ENCODE results near the gene SINHCAF. TPM values are rescaled to one million over a fixed set of nuclear protein-coding genes. Genes with fewer than 3 reads are reported as not detected.
"Not testable (repeated sequence)": the region's sequence is repeated elsewhere in the genome, so short reads cannot be mapped to it uniquely, and the experiment has no call there.

The SINHCAF gene, protein sequence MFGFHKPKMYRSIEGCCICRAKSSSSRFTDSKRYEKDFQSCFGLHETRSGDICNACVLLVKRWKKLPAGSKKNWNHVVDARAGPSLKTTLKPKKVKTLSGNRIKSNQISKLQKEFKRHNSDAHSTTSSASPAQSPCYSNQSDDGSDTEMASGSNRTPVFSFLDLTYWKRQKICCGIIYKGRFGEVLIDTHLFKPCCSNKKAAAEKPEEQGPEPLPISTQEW
- polyA plus RNA-seq (2013, experiment 1 of 2): 320 TPM
- polyA plus RNA-seq (2013, experiment 2 of 2): 315 TPM

GRCh38 chr12:31325877-31326631 is at the start of gene SINHCAF:
Gene SINHCAF (minus strand): TSS chr12:31326150. CDS start chr12:31298204, 27,946 bp downstream.
- H3K79me2 ChIP-seq (ENCODE audit: control insufficient read depth, insufficient read depth, low read length): peaks cover 46% of the 10 kb centered on the region
- H3K27ac ChIP-seq (ENCODE audit: low read depth, low read length): peak within 1 kb of the TSS; percentile 95
- peak within 1 kb of the TSS; percentile 98 for H3K9ac ChIP-seq (ENCODE audit: low read length)
- DNase-seq: peak; percentile 100
- H2AK5ac ChIP-seq (ENCODE audit: low read length): peak within 1 kb of the TSS; percentile 53
- peak within 1 kb of the TSS; percentile 89 for H3K4me2 ChIP-seq (ENCODE audit: low read length)
- H4K5ac ChIP-seq (ENCODE audit: low read length): no peak within 1 kb of the TSS
- H3K27me3 ChIP-seq (ENCODE audit: insufficient read depth, low read length, poor library complexity): no peaks in the 10 kb centered on the region
- peaks cover 2% of the 10 kb centered on the region for H3K4me1 ChIP-seq (ENCODE audit: control insufficient read depth, low read depth, low read length)
- peak within 1 kb of the TSS; percentile 86 for H3K23ac ChIP-seq (ENCODE audit: low read length)
- H2BK15ac ChIP-seq (replicated peaks; ENCODE audit: low read depth): no peak within 1 kb of the TSS
- peak within 1 kb of the TSS; percentile 95 for H3K4me3 ChIP-seq (ENCODE audit: low read length)
- peak within 1 kb of the TSS; percentile 99 for H3K56ac ChIP-seq (ENCODE audit: low read length)
- peak within 1 kb of the TSS; percentile 57 for H4K8ac ChIP-seq (ENCODE audit: low read depth, low read length)
- H2BK120ac ChIP-seq (ENCODE audit: low read depth, low read length): peak within 1 kb of the TSS; percentile 21
- peak within 1 kb of the TSS; percentile 93 for H3K4ac ChIP-seq (ENCODE audit: low read depth, low read length)
- H3K36me3 ChIP-seq (ENCODE audit: control insufficient read depth, insufficient read depth, low read length): no peaks in the 10 kb centered on the region
- H3K79me1 ChIP-seq (ENCODE audit: low read length): no peaks in the 10 kb centered on the region
- WGBS (ENCODE audit: extremely low coverage, insufficient coverage, low lambda C conversion rate): no CpG with 5 or more reads among the region's 55 CpGs
- peak within 1 kb of the TSS; percentile 90 for H2BK5ac ChIP-seq (ENCODE audit: low read length)
- peak within 1 kb of the TSS; percentile 83 for H3K18ac ChIP-seq (ENCODE audit: low read length)

DNA sequence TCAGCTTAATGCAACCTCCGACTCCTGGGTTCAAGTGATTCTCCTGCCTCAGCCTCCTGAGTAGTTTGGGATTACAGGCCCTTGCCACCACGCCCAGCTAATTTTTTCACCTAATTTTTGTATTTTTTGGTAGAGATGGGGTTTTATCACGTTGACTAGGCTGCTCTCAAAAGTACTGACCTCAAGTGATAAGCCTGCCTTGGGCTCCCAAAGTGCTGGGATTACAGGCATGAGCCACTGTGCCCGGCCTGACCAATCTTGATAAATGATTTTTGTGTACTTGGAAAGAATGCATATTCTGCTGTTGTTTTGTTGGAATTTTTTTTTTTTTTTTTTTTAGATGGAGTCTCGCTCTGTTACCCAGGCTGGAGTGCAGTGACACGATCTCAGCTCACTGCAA is 49.5 kb upstream of the SINHCAF start:
- H2BK5ac ChIP-seq (ENCODE audit: low read length); H3K4me1 ChIP-seq (ENCODE audit: control insufficient read depth, low read depth, low read length); H4K8ac ChIP-seq (ENCODE audit: low read depth, low read length); H3K36me3 ChIP-seq (ENCODE audit: control insufficient read depth, insufficient read depth, low read length); H3K79me1 ChIP-seq (ENCODE audit: low read length); H3K23ac ChIP-seq (ENCODE audit: low read length); H2AK5ac ChIP-seq (ENCODE audit: low read length); H3K79me2 ChIP-seq (ENCODE audit: control insufficient read depth, insufficient read depth, low read length); H3K27ac ChIP-seq (ENCODE audit: low read depth, low read length); H3K4me2 ChIP-seq (ENCODE audit: low read length); H4K5ac ChIP-seq (ENCODE audit: low read length); H2BK15ac ChIP-seq (replicated peaks; ENCODE audit: low read depth); H3K56ac ChIP-seq (ENCODE audit: low read length); DNase-seq; H3K4ac ChIP-seq (ENCODE audit: low read depth, low read length); H3K27me3 ChIP-seq (ENCODE audit: insufficient read depth, low read length, poor library complexity); H3K4me3 ChIP-seq (ENCODE audit: low read length); H2BK120ac ChIP-seq (ENCODE audit: low read depth, low read length); H3K9ac ChIP-seq (ENCODE audit: low read length); H3K18ac ChIP-seq (ENCODE audit: low read length): not testable (repeated sequence)
- WGBS (ENCODE audit: extremely low coverage, insufficient coverage, low lambda C conversion rate): no CpG with 5 or more reads among the region's 6 CpGs

DNA sequence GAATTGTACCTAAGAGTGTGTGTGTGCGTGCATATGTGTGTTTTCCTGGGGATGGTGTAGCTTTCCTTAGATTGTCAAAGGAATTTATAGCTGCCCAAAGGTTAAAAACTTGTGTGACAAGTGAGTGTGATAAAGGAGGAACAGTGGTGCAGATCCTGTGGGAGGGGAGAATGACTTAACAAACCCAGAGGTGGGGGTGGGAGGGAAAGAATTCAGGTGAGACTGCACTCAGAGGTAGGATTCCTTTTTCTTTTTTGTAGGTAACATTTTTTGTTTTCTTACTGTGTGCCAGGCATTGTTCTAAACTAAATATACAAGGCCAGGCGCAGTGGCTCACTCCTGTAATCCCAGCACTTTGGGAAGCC is 45.3 kb upstream of the SINHCAF start:
- Histone ChIP-seq H3K23ac (ENCODE audit: low read length) (no peak overlapping the region), H2BK5ac (ENCODE audit: low read length) (peak overlapping the region; percentile 95), H3K56ac (ENCODE audit: low read length) (peak overlapping the region; percentile 92), H3K79me1 (ENCODE audit: low read length) (no peaks in the 10 kb centered on the region), H3K27me3 (ENCODE audit: insufficient read depth, low read length, poor library complexity) (no peaks in the 10 kb centered on the region), H3K36me3 (ENCODE audit: control insufficient read depth, insufficient read depth, low read length) (no peaks in the 10 kb centered on the region), H4K5ac (ENCODE audit: low read length) (peak overlapping the region; percentile 95), H3K79me2 (ENCODE audit: control insufficient read depth, insufficient read depth, low read length) (no peaks in the 10 kb centered on the region), H3K9ac (ENCODE audit: low read length) (peak overlapping the region; percentile 71), H3K18ac (ENCODE audit: low read length) (peak overlapping the region; percentile 88), H3K4me3 (ENCODE audit: low read length) (no peak overlapping the region), H2AK5ac (ENCODE audit: low read length) (peak overlapping the region; percentile 96), H3K4ac (ENCODE audit: low read depth, low read length) (peak overlapping the region; percentile 43), H3K4me2 (ENCODE audit: low read length) (peak overlapping the region; percentile 9), H4K8ac (ENCODE audit: low read depth, low read length) (no peak overlapping the region), H2BK120ac (ENCODE audit: low read depth, low read length) (peak overlapping the region; percentile 78), H2BK15ac (replicated peaks; ENCODE audit: low read depth) (no peak overlapping the region), H3K4me1 (ENCODE audit: control insufficient read depth, low read depth, low read length) (peaks cover 17% of the 10 kb centered on the region), H3K27ac (ENCODE audit: low read depth, low read length) (peak overlapping the region; percentile 100)
- peak; percentile 87 for DNase-seq
- no CpG with 5 or more reads among the region's 2 CpGs for WGBS (ENCODE audit: extremely low coverage, insufficient coverage, low lambda C conversion rate)

DNA sequence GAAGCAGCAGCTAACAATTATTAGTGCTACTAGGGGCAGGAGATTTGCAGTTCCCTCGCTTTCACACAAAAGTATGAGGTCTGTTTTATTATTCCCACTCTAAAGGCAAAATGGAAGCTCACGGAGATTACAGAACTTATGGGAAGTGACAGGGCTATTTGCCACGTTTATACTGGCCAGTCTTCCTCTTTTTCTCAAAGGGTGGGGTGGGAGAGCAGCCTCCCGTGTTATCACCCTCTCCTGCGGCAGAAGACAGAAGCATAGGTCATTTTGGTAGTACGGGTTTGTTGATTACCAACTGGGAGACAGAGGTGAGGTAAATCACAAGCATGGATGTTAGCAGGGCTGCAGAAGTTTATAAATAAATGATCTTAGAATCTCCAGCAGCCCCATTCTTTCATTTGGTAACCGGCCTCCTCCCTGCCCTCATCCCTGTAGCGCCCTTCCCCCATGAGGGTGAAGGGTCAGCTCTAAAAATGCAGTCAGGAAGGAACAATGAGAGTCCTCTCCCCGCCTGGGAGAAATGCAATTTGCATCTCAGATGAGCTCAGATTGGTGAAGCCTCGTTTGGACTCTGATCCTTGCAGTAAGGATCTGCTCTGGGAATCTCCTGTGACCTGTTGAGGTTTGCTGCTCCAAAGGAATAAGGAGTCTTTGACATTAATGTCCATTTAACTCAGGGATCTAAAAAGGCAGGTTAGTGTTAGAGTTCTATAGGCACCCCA is 44.7 kb upstream of the SINHCAF start:
- Histone ChIP-seq H2BK5ac (ENCODE audit: low read length) (peak overlapping the region; percentile 95), H2BK120ac (ENCODE audit: low read depth, low read length) (peak overlapping the region; percentile 89), H3K56ac (ENCODE audit: low read length) (peak overlapping the region; percentile 92), H3K36me3 (ENCODE audit: control insufficient read depth, insufficient read depth, low read length) (no peaks in the 10 kb centered on the region), H3K9ac (ENCODE audit: low read length) (peak overlapping the region; percentile 71), H3K4me3 (ENCODE audit: low read length) (no peak overlapping the region), H3K18ac (ENCODE audit: low read length) (peak overlapping the region; percentile 93), H3K4ac (ENCODE audit: low read depth, low read length) (peak overlapping the region; percentile 87), H3K79me2 (ENCODE audit: control insufficient read depth, insufficient read depth, low read length) (no peaks in the 10 kb centered on the region), H3K4me2 (ENCODE audit: low read length) (peak overlapping the region; percentile 47), H3K27me3 (ENCODE audit: insufficient read depth, low read length, poor library complexity) (no peaks in the 10 kb centered on the region), H2BK15ac (replicated peaks; ENCODE audit: low read depth) (peak overlapping the region; percentile 59), H3K79me1 (ENCODE audit: low read length) (no peaks in the 10 kb centered on the region), H4K5ac (ENCODE audit: low read length) (peak overlapping the region; percentile 95), H2AK5ac (ENCODE audit: low read length) (peak overlapping the region; percentile 96), H3K4me1 (ENCODE audit: control insufficient read depth, low read depth, low read length) (peaks cover 17% of the 10 kb centered on the region), H3K23ac (ENCODE audit: low read length) (no peak overlapping the region), H3K27ac (ENCODE audit: low read depth, low read length) (peak overlapping the region; percentile 100), H4K8ac (ENCODE audit: low read depth, low read length) (no peak overlapping the region)
- WGBS (ENCODE audit: extremely low coverage, insufficient coverage, low lambda C conversion rate): no CpG with 5 or more reads among the region's 10 CpGs
- DNase-seq: peak; percentile 98

GRCh38 chr12:31369712-31370521 is 44.0 kb upstream of the SINHCAF start:
- Histone ChIP-seq H3K4me2 (ENCODE audit: low read length) (peak overlapping the region; percentile 1), H3K79me2 (ENCODE audit: control insufficient read depth, insufficient read depth, low read length) (no peaks in the 10 kb centered on the region), H4K8ac (ENCODE audit: low read depth, low read length) (peak overlapping the region; percentile 0), H3K18ac (ENCODE audit: low read length) (peak overlapping the region; percentile 93), H3K4me3 (ENCODE audit: low read length) (no peak overlapping the region), H2BK5ac (ENCODE audit: low read length) (peak overlapping the region; percentile 75), H3K9ac (ENCODE audit: low read length) (peak overlapping the region; percentile 71), H3K36me3 (ENCODE audit: control insufficient read depth, insufficient read depth, low read length) (no peaks in the 10 kb centered on the region), H3K79me1 (ENCODE audit: low read length) (no peaks in the 10 kb centered on the region), H2BK120ac (ENCODE audit: low read depth, low read length) (peak overlapping the region; percentile 89), H3K56ac (ENCODE audit: low read length) (peak overlapping the region; percentile 86), H3K4me1 (ENCODE audit: control insufficient read depth, low read depth, low read length) (peaks cover 17% of the 10 kb centered on the region), H2BK15ac (replicated peaks; ENCODE audit: low read depth) (peak overlapping the region; percentile 59), H3K4ac (ENCODE audit: low read depth, low read length) (peak overlapping the region; percentile 87), H3K27ac (ENCODE audit: low read depth, low read length) (peak overlapping the region; percentile 100), H2AK5ac (ENCODE audit: low read length) (peak overlapping the region; percentile 37), H4K5ac (ENCODE audit: low read length) (peak overlapping the region; percentile 60), H3K23ac (ENCODE audit: low read length) (no peak overlapping the region), H3K27me3 (ENCODE audit: insufficient read depth, low read length, poor library complexity) (no peaks in the 10 kb centered on the region)
- WGBS (ENCODE audit: extremely low coverage, insufficient coverage, low lambda C conversion rate): no CpG with 5 or more reads among the region's 21 CpGs
- peak; percentile 87 for DNase-seq

Data from mesendoderm (in vitro differentiated cells).